ENCODE measurements around the gene AKR7A3. TPM values are rescaled to one million over a fixed set of nuclear protein-coding genes. Genes with fewer than 3 reads are reported as not detected.

AKR7A3 gene
- total and polyA plus RNA-seq, 9 of the 15 experiments (the other 6 are each of a cell fraction or from before 2014, with no cell fraction given), result 0.04 to 1.5 (median 0.44) TPM; not detected in 1

DNA sequence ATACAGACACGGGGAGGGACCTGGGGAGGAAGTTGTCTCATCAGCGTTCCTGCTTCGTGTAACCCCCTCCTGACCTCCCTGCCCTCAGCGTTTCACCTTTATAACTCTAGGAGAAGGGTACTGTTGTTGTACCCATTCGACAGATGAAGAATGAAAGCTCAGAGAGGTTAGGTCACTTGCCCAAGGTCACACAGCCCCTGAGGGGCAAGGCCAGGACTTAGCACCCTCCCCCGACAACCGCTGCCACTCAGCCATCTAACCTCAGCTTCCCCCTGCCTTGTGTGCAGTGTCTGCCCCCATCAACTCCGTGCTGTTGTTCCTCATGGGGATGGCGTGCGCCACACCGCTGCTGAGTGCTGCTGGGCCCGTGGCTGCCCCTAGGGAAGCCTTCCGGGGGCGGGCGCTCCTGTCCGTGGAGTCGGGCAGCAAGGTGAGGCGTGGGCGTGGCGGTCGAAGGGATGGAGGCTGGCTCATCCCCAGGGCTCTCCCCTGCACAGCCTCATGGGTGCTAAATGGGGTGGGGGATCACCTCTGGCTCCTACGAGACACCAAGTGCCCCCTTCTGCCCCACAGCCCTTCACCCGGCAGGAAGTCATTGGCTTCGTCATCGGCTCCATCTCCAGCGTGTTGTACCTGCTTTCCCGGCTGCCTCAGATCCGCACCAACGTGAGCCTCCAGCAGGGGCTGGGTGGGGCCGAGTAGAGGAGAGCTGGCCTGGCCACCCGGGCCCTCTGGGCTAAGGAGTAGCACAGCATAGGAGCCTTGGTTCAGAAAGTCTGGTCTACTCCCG is 37.6 kb upstream of the AKR7A3 start (continued):
- TF ChIP-seq, protein P1, sequence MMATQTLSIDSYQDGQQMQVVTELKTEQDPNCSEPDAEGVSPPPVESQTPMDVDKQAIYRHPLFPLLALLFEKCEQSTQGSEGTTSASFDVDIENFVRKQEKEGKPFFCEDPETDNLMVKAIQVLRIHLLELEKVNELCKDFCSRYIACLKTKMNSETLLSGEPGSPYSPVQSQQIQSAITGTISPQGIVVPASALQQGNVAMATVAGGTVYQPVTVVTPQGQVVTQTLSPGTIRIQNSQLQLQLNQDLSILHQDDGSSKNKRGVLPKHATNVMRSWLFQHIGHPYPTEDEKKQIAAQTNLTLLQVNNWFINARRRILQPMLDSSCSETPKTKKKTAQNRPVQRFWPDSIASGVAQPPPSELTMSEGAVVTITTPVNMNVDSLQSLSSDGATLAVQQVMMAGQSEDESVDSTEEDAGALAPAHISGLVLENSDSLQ (IDR thresholded peaks at IDR 0.05), result no peak
- TF ChIP-seq NBN (IDR thresholded peaks at IDR 0.05; ENCODE audit: low read depth) (no peak), ESRRB (CRISPR knock-in tag; IDR thresholded peaks at IDR 0.05; ENCODE audit: borderline replicate concordance) (no peak), RBM15 (IDR thresholded peaks at IDR 0.05; ENCODE audit: insufficient read depth, low read length) (no peak), EZH2 (IDR thresholded peaks at IDR 0.05; ENCODE audit: borderline replicate concordance, low read depth, low read length) (no peak), FOXK2 (conservative IDR thresholded peaks at IDR 0.05 in 1 of 2, IDR thresholded peaks at IDR 0.05 in 1 of 2; ENCODE audit: low read depth in 2 of 2) (no peak), POLR2G (IDR thresholded peaks at IDR 0.05; ENCODE audit: low read depth, low read length) (peak; percentile 47; the same call in 1 of the 2 replicates), OTX1 (CRISPR knock-in tag; IDR thresholded peaks at IDR 0.05) (no peak), SREBF2 (CRISPR knock-in tag; IDR thresholded peaks at IDR 0.05) (no peak), NCOA6 (IDR thresholded peaks at IDR 0.05) (no peak), TEAD1 (CRISPR knock-in tag; IDR thresholded peaks at IDR 0.05) (no peak), MAZ (CRISPR knock-in tag; conservative IDR thresholded peaks at IDR 0.05 in 1 of 2, IDR thresholded peaks at IDR 0.05 in 1 of 2) (no peak), ARID2 (IDR thresholded peaks at IDR 0.05) (no peak), RBM25 (IDR thresholded peaks at IDR 0.05; ENCODE audit: low read depth, low read length, severe bottlenecking) (peak; percentile 96), NCOR1 (IDR thresholded peaks at IDR 0.05) (no peak), STAT5B (CRISPR knock-in tag; IDR thresholded peaks at IDR 0.05) (no peak), MTA3 (IDR thresholded peaks at IDR 0.05; ENCODE audit: borderline replicate concordance) (no peak), ZNF217 (CRISPR knock-in tag; IDR thresholded peaks at IDR 0.05) (no peak)
- TF ChIP-seq, protein P2, sequence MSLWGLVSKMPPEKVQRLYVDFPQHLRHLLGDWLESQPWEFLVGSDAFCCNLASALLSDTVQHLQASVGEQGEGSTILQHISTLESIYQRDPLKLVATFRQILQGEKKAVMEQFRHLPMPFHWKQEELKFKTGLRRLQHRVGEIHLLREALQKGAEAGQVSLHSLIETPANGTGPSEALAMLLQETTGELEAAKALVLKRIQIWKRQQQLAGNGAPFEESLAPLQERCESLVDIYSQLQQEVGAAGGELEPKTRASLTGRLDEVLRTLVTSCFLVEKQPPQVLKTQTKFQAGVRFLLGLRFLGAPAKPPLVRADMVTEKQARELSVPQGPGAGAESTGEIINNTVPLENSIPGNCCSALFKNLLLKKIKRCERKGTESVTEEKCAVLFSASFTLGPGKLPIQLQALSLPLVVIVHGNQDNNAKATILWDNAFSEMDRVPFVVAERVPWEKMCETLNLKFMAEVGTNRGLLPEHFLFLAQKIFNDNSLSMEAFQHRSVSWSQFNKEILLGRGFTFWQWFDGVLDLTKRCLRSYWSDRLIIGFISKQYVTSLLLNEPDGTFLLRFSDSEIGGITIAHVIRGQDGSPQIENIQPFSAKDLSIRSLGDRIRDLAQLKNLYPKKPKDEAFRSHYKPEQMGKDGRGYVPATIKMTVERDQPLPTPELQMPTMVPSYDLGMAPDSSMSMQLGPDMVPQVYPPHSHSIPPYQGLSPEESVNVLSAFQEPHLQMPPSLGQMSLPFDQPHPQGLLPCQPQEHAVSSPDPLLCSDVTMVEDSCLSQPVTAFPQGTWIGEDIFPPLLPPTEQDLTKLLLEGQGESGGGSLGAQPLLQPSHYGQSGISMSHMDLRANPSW (CRISPR knock-in tag; IDR thresholded peaks at IDR 0.05), result no peak
- TF ChIP-seq, protein P3, sequence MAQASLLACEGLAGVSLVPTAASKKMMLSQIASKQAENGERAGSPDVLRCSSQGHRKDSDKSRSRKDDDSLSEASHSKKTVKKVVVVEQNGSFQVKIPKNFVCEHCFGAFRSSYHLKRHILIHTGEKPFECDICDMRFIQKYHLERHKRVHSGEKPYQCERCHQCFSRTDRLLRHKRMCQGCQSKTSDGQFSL (CRISPR knock-in tag; IDR thresholded peaks at IDR 0.05), result no peak
- TF ChIP-seq, protein P3 (tag; IDR thresholded peaks at IDR 0.05), result no peak
- TF ChIP-seq, protein P4, sequence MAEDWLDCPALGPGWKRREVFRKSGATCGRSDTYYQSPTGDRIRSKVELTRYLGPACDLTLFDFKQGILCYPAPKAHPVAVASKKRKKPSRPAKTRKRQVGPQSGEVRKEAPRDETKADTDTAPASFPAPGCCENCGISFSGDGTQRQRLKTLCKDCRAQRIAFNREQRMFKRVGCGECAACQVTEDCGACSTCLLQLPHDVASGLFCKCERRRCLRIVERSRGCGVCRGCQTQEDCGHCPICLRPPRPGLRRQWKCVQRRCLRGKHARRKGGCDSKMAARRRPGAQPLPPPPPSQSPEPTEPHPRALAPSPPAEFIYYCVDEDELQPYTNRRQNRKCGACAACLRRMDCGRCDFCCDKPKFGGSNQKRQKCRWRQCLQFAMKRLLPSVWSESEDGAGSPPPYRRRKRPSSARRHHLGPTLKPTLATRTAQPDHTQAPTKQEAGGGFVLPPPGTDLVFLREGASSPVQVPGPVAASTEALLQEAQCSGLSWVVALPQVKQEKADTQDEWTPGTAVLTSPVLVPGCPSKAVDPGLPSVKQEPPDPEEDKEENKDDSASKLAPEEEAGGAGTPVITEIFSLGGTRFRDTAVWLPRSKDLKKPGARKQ (CRISPR knock-in tag; IDR thresholded peaks at IDR 0.05), result 0 out of 2 replicates have a peak, but pooled peaks have one; percentile 37

Data from K562 (cell line).